Measurements from ENCODE around the gene FRMD4B. TPM values are rescaled to one million over a fixed set of nuclear protein-coding genes. Genes with fewer than 3 reads are reported as not detected.

The FRMD4B gene
- total and polyA plus RNA-seq, 2 donors (not counting 1 experiment from before 2014, with no cell fraction given) = 0.86 to 1.2 TPM

GRCh38 chr3:69204315-69204957, 181.5 kb downstream of the FRMD4B start:
- Histone ChIP-seq H3K9ac (ENCODE audit: insufficient read depth, low read length) (no peak overlapping the region), H3K36me3 (ENCODE audit: control insufficient read depth, insufficient read depth, low read length) (no peaks in the 10 kb centered on the region), H3K27me3 (ENCODE audit: control insufficient read depth, insufficient read depth, low read length) (no peaks in the 10 kb centered on the region), H3K27ac (ENCODE audit: insufficient read depth, low read length) (no peak overlapping the region), H4K20me1 (ENCODE audit: control insufficient read depth, extremely low read depth, insufficient read depth, low read length) (no peaks in the 10 kb centered on the region), H3K4me3 (replicated peaks in 1 of 4; ENCODE audit: control extremely low read depth in 1 of 4, insufficient read depth in 1 of 4, low read depth in 3 of 4, low read length in 4 of 4) (no peak overlapping the region), H2AFZ (ENCODE audit: low read length) (no peak overlapping the region), H3K79me2 (ENCODE audit: control insufficient read depth, insufficient read depth, low read length) (no peaks in the 10 kb centered on the region), H3K4me1 (ENCODE audit: control insufficient read depth, extremely low read depth, insufficient read depth, low read length) (no peaks in the 10 kb centered on the region), H3K4me2 (ENCODE audit: extremely low read depth, insufficient read depth, low read length) (no peak overlapping the region), H3K9me3 (ENCODE audit: control insufficient read depth, insufficient read depth, low read depth, low read length) (no peaks in the 10 kb centered on the region)
- peak in 1 of 2 donors; percentile 24 for DNase-seq (ENCODE audit: low read depth in 2 of 2)
- TF ChIP-seq CTCF (conservative IDR thresholded peaks at IDR 0.05 in 1 of 2, IDR thresholded peaks at IDR 0.05 in 1 of 2; ENCODE audit: low read depth in 1 of 2, low read length in 2 of 2) (no peak), EZH2 (IDR thresholded peaks at IDR 0.05; ENCODE audit: low read length, missing control alignments) (no peak)

DNA sequence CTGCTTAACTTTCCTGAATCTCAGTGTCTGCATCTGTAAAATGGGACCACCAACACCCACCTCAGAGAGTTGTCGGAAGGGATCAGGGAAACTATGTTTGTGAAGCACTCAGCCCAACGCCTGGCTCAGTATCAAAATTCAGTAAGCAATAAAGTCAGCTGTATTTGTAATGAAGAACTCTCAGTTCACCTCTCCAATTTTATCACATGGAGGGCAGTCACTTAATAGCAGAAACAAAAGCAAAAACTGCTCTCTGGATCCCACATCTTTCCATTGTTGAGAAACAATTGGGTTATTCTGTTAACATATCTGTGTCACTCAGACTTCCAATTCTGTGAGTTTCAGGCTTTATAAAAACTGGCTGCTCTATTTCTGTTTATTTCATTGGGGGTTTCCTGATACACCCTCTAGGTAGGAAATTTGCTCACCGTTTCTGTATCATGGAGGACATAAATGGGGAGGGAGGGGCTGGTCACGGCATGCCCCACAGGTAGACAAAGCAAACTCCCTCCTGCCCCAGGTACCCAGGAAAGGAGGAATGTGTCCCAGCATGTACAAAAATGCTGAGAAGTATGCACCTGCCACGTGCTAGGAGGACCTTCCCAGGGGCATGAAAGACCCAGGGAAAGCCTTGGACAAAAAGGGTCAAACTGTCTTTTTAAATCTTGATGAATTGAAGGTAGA, 182.1 kb downstream of the FRMD4B start:
- no peak overlapping the region for H3K27ac ChIP-seq (ENCODE audit: insufficient read depth, low read length)
- H3K36me3 ChIP-seq (ENCODE audit: control insufficient read depth, insufficient read depth, low read length) = no peaks in the 10 kb centered on the region
- no peak overlapping the region for H2AFZ ChIP-seq (ENCODE audit: low read length)
- H4K20me1 ChIP-seq (ENCODE audit: control insufficient read depth, extremely low read depth, insufficient read depth, low read length) = no peaks in the 10 kb centered on the region
- no peaks in the 10 kb centered on the region for H3K9me3 ChIP-seq (ENCODE audit: control insufficient read depth, insufficient read depth, low read depth, low read length)
- no peak overlapping the region for H3K4me3 ChIP-seq (replicated peaks in 1 of 4; ENCODE audit: control extremely low read depth in 1 of 4, insufficient read depth in 1 of 4, low read depth in 3 of 4, low read length in 4 of 4)
- no peaks in the 10 kb centered on the region for H3K4me1 ChIP-seq (ENCODE audit: control insufficient read depth, extremely low read depth, insufficient read depth, low read length)
- no peaks in the 10 kb centered on the region for H3K27me3 ChIP-seq (ENCODE audit: control insufficient read depth, insufficient read depth, low read length)
- no peaks in the 10 kb centered on the region for H3K79me2 ChIP-seq (ENCODE audit: control insufficient read depth, insufficient read depth, low read length)
- TF ChIP-seq CTCF (conservative IDR thresholded peaks at IDR 0.05 in 1 of 2, IDR thresholded peaks at IDR 0.05 in 1 of 2; ENCODE audit: low read depth in 1 of 2, low read length in 2 of 2) (no peak), EZH2 (IDR thresholded peaks at IDR 0.05; ENCODE audit: low read length, missing control alignments) (no peak)
- DNase-seq (ENCODE audit: low read depth in 2 of 2) = no peak
- H3K4me2 ChIP-seq (ENCODE audit: extremely low read depth, insufficient read depth, low read length) = no peak overlapping the region
- H3K9ac ChIP-seq (ENCODE audit: insufficient read depth, low read length) = no peak overlapping the region

DNA sequence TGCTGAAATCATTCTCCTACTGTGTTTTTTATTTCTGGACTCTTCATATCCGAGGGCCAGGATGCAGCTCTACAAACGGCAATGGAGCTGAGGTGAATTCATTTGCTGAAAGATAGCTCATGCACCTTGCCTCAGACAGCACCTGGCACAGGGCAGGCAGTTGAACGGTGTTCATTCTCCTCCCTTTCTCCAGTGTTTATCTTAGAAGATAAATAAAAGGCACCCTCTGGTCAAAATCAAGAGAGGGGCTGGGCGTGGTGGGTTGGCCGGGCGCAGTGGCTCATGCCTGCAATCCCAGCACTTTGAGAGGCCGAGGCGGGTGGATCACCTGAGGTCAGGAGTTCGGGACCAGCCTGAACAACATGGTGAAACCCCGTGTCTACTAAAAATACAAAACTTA, 184.2 kb downstream of the FRMD4B start:
- Histone ChIP-seq H3K79me2 (ENCODE audit: control insufficient read depth, insufficient read depth, low read length) (no peaks in the 10 kb centered on the region), H3K4me1 (ENCODE audit: control insufficient read depth, extremely low read depth, insufficient read depth, low read length) (no peaks in the 10 kb centered on the region), H3K9ac (ENCODE audit: insufficient read depth, low read length) (no peak overlapping the region), H3K27me3 (ENCODE audit: control insufficient read depth, insufficient read depth, low read length) (no peaks in the 10 kb centered on the region), H4K20me1 (ENCODE audit: control insufficient read depth, extremely low read depth, insufficient read depth, low read length) (no peaks in the 10 kb centered on the region), H3K4me3 (replicated peaks in 1 of 4; ENCODE audit: control extremely low read depth in 1 of 4, insufficient read depth in 1 of 4, low read depth in 3 of 4, low read length in 4 of 4) (no peak overlapping the region), H2AFZ (ENCODE audit: low read length) (no peak overlapping the region), H3K27ac (ENCODE audit: insufficient read depth, low read length) (no peak overlapping the region), H3K4me2 (ENCODE audit: extremely low read depth, insufficient read depth, low read length) (no peak overlapping the region), H3K36me3 (ENCODE audit: control insufficient read depth, insufficient read depth, low read length) (no peaks in the 10 kb centered on the region), H3K9me3 (ENCODE audit: control insufficient read depth, insufficient read depth, low read depth, low read length) (no peaks in the 10 kb centered on the region)
- TF ChIP-seq EZH2 (IDR thresholded peaks at IDR 0.05; ENCODE audit: low read length, missing control alignments) = no peak
- no peak for TF ChIP-seq CTCF (conservative IDR thresholded peaks at IDR 0.05 in 1 of 2, IDR thresholded peaks at IDR 0.05 in 1 of 2; ENCODE audit: low read depth in 1 of 2, low read length in 2 of 2)
- DNase-seq (ENCODE audit: low read depth in 2 of 2) = no peak
